Measurements from ENCODE around the gene DTWD2.
"Not testable (repeated sequence)": the region's sequence is repeated elsewhere in the genome, so short reads cannot be mapped to it uniquely, and the experiment has no call there.

DTWD2 gene

GRCh38 chr5:118952992-118953651, 35.2 kb downstream of the DTWD2 start:
- H3K4me3 ChIP-seq (ENCODE audit: low read depth, low read length) = no peak overlapping the region

- peak overlapping the region; percentile 13 for H3K4me3 ChIP-seq (ENCODE audit: low read depth, low read length)
Observed at GRCh38 chr5:118952306-118952705, 36.0 kb downstream of the DTWD2 start.

DNA sequence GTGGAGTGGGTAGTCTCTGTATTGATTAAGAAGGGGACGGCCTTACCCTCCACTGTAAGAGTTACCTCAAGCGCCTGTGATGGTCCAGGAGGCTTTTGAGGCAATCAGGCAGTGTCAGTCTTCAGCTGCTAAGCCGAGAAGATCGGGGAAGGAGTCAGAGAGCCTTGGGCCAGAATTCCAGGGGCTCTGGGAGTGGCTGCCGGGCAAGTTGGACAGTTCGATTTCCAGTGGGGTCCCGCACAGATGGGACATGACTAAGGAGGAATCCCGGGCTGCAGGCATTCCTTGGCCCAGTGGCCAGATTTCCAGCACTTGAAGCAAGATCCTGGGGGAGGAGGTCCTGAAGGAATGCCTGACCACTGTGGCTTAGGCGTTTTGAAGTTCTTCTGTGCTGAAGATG, 38.0 kb downstream of the DTWD2 start:
- H3K4me3 ChIP-seq (ENCODE audit: low read depth, low read length) = not testable (repeated sequence)

GRCh38 chr5:118946138-118946800, 42.1 kb downstream of the DTWD2 start:
- no peak overlapping the region for H3K4me3 ChIP-seq (ENCODE audit: low read depth, low read length)

DNA sequence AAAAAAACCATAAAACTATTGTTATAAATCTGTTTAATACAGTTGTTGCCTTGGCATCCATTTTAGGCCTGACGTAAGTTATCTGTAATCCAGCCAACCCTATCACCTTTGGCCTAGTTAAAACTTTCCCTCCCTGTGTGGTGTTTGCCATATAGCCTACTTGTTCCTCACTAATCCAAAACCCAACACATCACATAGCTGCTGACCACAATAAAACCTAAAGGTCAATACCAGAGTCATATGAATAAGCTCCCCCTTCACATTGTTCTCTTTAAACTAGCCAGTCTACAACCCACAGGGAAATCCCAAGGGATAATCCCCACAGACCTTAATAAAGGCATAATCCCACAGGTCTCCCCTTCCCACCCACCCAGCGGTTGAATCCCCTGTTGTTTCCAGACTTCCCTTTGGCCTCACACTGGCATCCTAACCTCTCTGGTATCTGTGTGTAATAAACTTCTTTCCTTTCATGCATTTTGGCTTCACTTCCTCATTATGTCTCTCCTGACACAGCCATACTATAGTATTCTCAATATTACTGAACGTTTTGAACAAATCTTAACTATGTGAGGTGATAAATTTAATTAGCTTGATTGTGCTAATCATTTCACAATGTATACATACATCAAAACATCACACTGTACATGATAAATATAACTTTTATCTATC, 50.8 kb downstream of the DTWD2 start:
- no peak overlapping the region for H3K4me3 ChIP-seq (ENCODE audit: low read depth, low read length)

GRCh38 chr5:118933703-118934102, 54.6 kb downstream of the DTWD2 start:
- H3K4me3 ChIP-seq (ENCODE audit: low read depth, low read length) = no peak overlapping the region

DNA sequence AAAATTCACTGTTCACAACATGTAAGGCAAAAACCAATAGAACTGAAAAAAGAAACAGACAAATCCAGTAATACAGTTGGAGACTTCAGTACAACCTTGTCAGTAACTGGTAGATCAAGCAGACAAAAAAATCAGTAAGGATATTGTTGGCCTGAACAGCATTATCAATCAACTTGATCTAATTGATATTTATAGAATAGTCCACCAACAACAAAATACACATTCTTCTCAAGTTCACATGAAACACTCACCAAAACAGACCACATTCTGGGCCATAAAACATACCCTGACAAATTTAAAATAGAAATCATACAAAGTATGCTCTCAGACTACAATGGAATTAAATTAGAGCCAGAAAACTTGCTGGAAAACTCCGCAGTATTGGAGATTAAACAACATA, 56.8 kb downstream of the DTWD2 start:
- H3K4me3 ChIP-seq (ENCODE audit: low read depth, low read length) = no peak overlapping the region

DNA sequence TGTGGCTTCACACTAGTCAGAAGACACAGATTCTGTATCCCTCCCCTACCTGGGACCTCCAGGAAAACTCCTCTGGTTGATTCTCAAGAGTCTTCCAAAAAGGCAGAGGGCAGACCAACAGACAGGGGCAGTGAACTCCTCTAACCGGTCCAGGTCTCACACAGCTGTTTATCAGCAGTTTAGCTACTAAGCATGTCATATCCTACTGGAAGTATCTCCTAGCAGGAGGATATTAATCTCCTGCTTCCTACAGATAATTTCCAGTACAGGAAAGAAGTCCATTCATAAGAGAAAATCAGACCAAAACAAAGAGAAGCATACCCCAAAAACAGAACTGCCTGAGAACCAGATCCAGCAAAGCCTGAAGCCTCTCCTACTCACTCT, 64.3 kb downstream of the DTWD2 start:
- no peak overlapping the region for H3K4me3 ChIP-seq (ENCODE audit: low read depth, low read length)

DNA sequence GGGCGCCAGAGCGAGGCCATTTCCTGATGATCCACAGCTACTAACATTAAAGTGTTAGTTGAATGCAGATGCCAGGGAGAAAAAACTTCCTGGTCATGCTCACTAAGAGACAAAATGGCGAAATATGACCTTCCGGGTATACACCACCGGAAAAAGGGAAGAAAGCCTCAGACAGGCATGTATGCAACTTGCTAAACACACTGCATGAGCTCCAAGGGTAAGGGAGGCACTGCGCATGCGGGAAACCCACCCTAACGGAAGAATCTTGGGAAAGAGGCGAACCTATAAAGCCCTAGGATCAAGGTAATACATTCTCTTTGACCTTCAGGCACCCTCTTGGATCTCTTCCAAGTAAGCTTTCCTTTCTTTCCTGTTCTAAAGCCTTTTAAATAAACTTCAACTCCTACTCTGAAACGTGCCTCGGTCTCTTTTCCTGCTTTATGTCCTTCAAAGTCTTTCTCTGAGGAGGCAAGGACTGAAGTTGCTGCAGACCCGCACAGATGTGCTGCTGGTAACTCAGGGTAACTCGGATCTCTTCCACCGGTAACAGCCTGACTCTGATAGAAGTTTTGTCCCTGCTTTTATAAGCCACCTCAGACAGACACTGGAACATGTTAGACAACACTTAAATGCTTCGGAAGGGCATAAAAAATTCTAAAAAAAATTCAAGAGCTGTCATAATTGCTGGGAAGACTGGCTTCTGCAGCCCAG, 64.9 kb downstream of the DTWD2 start:
- no peak overlapping the region for H3K4me3 ChIP-seq (ENCODE audit: low read depth, low read length)

- no peak overlapping the region for H3K4me3 ChIP-seq (ENCODE audit: low read depth, low read length)
Observed at GRCh38 chr5:118921866-118922265, 66.5 kb downstream of the DTWD2 start.

GRCh38 chr5:118919016-118919415, 69.3 kb downstream of the DTWD2 start:
- H3K4me3 ChIP-seq (ENCODE audit: low read depth, low read length) = no peak overlapping the region

GRCh38 chr5:118918232-118918631, 70.1 kb downstream of the DTWD2 start:
- no peak overlapping the region for H3K4me3 ChIP-seq (ENCODE audit: low read depth, low read length)

GRCh38 chr5:118907536-118907935, 80.8 kb downstream of the DTWD2 start:
- H3K4me3 ChIP-seq (ENCODE audit: low read depth, low read length) = not testable (repeated sequence)

DNA sequence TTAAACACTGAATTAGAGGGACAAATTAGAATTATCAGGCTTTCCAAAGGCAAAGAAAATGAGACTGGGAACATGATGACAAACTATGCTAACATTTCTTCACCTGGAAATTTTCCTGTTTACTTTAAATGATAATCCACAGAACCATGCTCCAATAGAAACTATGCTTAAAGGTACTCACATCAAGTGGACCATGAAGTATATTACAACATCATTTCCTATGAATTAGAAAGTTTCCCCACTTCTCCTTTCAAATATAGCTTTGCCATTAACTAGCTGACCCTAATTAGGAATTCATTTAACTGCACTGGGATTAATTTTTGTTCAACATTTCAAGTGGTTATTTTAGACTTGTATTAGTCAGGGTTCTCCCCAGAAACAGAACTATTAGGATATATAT, 81.4 kb downstream of the DTWD2 start:
- H3K4me3 ChIP-seq (ENCODE audit: low read depth, low read length) = no peak overlapping the region

DNA sequence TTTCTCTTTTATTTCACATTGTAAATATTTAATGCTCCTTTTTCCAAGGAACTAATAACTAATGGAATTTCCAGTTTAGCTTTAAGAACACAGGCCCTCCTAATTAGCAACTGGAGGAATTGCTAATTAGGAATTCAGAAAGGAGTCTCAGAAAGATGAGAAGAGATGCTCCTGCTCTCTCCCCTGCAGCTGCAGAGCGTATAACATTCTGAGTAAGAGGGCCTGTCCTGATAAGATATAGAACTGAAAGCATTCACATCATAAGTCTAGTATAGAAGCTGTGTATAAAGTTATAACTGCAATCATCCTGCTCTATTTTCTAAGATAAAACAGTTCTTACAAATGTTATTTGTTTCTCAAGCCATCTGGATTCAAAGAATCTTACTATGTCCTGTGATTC, 83.2 kb downstream of the DTWD2 start:
- no peak overlapping the region for H3K4me3 ChIP-seq (ENCODE audit: low read depth, low read length)

GRCh38 chr5:118902656-118903438, 85.5 kb downstream of the DTWD2 start:
- no peak overlapping the region for H3K4me3 ChIP-seq (ENCODE audit: low read depth, low read length)

GRCh38 chr5:118894709-118895108, 93.6 kb downstream of the DTWD2 start:
- no peak overlapping the region for H3K4me3 ChIP-seq (ENCODE audit: low read depth, low read length)

DNA sequence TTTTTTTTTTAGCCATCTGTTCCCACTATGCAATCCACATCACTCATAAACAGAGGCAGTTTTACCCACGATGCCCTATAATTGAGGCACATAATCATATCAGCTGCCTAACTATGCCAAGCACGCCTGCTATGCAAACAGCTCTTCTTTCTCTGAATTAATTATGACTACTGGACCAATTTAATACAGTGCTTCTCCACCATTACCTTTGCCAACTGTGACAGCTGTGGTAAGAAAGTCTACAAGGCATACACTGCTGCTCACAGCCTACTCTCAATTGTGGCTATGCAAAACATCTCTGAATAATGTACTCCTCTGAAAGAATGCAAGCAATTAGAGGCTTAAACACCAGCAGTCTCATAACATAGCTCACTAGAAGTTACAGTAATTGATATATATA, 97.1 kb downstream of the DTWD2 start:
- H3K4me3 ChIP-seq (ENCODE audit: low read depth, low read length) = no peak overlapping the region

GRCh38 chr5:118889165-118889564, 99.2 kb downstream of the DTWD2 start:
- H3K4me3 ChIP-seq (ENCODE audit: low read depth, low read length) = no peak overlapping the region

DNA sequence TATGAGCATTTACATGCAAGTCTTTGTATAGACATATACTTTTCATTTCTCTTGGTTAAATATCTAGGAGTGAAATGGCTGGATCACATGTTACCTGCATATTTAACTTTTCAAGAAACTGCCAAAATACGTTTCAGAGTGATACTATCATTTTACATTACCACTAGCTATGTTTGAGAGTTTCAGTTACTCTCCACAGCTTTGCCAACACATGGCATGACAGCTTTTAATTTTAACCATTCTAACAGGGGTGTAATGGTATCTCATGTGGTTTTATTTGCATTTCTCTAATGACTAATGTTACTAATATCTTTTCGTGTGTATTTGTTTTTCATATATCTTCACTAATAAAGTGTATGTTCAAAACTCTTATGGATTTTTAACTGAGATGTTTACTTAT, 99.8 kb downstream of the DTWD2 start:
- H3K4me3 ChIP-seq (ENCODE audit: low read depth, low read length) = no peak overlapping the region

- no peak overlapping the region for H3K4me3 ChIP-seq (ENCODE audit: low read depth, low read length)
Observed at GRCh38 chr5:118883362-118883761, 105.0 kb downstream of the DTWD2 start.

Measured in iPS-11a (cell line).